Activated CD8-positive, alpha-beta memory T cell treated with anti-CD3 and anti-CD28 coated beads, Interleukin-2, amount 50 U/mL, for 1 hour (primary cell): ENCODE data around the gene RNLS.

Experiments used
- DNase-seq: peaks from one replicate; pipeline ENCODE4 v3.0.0-alpha.2; 2020; ENCODE audit errors: extremely low read depth

The RNLS gene

DNA sequence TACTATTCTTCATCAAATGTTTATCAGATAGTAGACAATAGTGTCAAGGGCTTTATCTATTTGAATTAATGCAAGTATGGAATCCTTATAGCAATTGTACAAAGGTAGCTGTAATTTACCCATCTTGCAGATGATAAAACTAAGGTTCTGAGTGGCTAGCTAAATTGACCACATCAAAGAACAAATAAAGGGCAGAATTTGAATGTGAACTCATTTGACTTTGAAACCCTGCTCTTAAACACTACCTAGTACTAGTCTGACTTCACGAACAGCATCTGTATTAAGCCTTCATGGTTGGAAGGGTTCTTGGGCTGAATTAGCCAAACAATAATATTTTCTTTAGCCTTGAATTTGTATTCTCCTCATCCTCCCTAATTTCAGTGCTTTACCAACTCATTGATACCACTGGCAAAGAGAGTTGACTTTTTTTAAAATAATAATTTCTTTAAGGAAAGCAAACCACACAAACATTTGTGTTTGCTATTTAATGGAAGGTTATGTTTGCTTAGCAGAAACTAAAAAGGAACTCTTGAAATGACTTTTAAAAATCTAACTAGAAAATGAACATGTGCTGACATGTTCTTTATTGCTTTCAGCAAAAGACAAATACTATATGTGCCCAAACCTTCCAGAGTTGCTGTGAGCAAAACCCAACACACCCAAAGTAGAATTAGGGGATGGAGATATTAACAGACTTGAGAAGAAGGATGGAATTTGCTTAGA is 322.6 kb downstream of the RNLS start:
- DNase-seq = no peak

DNA sequence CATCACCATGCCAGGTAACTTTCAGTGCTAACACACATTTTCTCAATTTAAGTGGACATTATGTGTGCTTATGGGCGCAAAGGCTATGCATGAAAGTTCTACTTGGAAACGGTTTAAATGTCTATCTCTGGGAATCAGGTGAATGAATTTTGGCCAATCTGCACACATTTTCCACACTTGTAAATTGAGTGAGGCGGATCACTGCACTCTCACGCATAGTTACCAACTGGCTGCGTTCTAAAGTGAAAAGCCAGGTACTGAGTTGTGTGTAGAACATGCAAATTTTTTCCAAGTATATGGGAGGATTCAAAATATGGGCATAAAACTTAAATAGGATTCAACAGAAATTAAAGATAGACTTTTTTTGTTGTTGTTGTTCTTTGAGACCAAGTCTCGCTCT is 323.7 kb downstream of the RNLS start:
- no peak for DNase-seq

DNA sequence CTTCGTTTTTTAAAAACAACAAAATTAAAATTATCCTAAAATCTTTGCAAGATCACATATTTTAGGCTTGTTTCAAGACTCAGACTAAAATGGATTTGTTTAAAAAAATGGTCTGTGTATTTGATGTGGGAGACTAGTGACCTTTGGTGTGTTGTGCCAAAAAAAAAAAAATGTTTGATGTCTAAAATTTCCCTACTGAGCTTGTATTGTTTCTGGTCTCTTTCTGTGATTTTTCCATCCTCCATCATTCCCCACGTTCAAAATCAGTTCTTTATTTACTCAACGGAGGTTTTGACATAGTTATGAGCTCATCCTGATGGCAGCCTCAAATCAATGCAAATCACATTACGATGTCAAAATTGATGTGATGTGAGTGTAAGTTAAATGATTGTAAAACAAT is 326.2 kb downstream of the RNLS start:
- DNase-seq = no peak

DNA sequence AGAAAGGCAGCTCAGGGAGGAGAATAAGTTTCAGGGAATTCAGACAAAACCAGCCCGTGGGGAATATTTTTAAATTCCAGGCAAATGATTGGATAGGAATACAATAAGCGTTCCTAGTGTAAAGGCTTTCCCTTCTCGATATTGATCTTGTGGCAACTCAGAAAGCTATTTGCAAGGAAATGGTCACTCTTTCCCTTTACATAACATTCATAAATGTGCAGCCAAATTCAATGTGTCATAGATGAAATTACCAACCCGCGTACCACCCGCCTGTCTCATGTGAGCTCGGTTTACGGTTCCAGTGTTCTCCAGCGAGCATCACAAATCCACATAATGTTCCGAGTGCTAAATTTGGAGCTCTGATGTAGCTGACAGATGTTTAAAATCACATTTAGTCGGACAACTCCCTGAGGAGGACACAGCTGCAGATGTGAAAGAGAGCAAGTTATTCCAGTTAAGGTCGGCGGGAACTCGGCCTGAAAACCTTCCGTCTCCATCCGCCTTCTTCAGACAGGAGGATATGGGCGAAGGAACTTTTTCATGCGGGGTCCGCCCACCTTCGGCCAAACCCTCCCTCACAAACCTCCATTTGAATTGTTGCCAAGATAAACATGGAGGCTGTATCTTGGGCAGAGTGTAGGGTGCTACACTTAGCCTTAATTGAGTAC is 327.0 kb downstream of the RNLS start:
- DNase-seq = no peak

DNA sequence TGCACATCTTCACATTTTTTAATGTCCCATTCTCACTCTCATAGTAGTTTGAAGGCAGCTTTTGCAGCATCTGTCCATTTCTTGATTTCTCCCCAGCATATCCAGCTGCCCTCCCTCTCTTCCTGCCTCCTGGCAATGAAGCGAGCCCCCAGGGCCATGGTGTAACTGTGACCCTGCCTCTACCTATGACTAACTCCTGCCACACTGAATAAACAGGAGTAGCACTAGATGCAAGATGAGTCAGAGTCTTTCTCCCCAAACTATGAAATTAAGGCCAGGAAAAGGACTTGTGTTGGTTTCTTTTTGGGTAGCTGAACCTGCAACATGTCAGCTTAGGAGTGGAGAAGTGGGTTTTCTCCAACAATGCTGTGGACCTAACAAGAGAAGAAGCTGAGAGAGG is 329.0 kb downstream of the RNLS start:
- no peak for DNase-seq

DNA sequence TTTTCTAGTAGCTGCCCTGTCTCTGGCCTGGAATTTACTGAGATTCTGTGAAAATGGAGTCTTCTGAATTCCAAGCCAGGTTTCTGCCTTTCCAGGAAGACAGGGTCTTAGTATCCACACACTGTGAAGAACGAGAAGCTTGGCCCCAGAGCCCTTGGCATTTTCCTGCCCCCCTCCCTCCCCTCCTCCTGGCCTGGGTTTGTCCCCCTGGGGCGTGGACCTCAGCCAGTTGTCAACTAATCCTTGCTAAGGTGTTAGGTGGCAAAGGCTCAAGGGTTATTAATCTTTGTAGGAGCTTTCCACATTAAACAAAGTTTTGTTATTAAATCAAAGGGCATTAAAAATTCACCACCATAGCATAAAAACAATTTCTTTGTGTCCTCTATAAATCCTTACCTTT is 329.5 kb downstream of the RNLS start:
- no peak for DNase-seq

DNA sequence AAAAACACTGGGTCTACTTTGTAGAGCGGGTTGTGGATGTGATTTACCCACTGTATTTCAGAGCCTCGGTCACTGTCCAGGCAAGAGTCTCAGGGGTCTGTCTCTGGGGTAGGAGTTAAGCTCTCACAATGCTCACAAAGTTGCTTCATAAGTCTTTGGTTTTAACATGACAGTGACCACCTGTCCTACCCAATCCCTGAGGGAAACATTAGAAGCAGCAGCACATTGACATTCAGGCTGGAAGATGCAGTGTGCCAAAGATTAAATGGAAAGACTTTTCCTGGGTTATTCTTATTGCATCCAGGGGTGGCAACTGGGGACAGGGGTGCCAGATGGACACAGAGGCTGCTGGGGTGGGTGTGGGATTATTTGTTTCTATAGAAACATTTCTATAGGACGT is 330.0 kb downstream of the RNLS start:
- no peak for DNase-seq

DNA sequence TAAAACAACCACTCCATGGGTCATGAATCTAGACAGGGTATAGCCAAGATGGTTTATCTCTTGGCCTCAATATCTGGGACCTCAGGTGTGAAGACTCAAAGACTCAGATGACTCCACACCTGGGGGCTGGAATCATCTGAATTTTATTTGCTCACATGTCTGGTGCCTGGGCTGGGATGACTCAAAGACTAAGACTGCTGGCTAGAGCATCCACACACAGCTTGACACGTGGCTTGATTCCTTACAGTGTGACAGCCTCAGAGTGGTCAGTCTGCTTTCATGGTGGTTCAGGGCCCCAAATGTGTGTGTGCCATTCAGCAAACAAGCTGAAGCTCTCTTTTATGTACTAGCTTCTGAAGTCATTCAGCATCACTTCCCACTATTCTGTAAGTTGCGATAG is 333.7 kb downstream of the RNLS start:
- no peak for DNase-seq

DNA sequence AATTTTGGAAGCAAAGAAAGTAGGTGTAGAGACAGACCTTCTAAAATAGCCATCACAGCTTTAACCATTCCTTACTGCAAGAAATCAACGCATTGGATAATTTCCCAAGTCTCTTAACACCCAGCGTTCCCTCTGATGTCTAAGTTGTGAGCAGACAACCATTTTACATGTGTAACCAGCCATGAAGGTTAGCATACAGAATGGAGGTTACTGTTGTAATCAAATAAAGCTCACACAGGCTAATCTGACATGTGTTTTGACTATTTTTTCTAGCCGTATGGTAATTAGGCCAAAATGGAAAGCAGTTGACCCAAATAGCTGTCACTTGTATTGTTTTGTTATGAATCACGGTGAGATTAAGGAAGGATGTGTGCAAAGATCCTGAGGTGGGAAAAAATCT is 336.4 kb downstream of the RNLS start:
- no peak for DNase-seq

DNA sequence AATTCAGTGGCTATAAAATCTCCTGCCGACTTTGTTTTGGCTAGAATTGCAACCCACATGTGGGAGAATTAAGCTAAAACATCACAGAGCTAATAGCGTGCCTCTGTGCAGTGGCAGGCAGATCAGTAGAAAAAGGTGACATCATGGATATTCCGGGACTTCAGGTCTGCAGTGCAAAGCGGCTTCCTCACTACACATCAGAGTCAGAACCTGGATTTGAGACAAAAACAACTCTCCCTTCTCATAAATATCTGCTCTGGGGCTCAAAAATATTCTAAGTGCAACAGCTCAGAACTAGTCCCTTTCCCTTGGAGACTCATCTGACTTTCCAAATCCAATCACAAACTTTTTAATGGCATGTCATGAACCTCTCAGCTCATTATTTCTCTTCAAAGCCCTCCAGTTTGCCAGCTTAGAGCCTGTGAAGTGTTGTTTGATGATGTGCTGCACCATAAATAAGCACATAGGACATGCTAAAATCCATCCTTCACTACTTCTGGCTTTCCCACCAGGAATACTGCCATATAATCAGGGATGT is 337.1 kb downstream of the RNLS start:
- no peak for DNase-seq

DNA sequence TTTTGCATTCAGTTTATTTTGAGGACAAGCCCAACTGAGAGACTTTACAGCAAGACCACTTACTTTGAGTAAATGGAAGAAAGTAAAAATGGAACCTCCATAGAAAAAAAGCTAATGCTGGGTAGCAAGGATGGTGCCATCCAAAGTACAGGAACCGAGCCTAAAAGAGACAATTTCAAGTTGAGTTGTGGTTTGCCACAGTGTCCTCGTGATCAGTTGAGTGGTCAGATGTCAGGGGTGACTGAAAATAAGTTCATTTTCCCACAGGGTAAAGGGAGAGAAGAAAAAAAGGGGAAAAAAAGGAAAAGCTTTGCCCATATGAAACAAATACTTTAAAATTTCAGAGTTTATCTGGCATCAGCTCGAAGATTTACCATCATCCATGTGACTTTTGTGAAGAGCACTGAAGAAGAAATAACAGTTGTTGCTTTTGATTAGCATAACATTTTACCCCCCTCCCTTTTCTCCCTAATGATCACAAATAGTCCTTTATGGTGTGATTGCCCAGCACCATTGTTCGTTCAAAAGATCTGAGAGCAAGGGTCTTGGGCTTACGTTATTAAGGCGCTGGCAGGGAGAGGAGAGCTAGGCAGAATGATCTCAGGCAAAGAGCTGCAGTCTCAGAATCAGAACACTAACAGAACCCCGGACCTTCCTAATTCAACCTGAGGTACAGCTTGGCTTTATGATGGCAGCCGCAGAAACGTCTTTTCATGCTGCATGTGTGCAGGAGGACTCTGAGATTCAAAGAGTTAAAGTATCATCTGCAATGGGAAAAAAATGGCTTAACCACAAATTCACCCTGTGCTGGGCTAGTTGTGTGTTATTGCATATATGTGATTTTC is 338.1 kb downstream of the RNLS start:
- no peak for DNase-seq

DNA sequence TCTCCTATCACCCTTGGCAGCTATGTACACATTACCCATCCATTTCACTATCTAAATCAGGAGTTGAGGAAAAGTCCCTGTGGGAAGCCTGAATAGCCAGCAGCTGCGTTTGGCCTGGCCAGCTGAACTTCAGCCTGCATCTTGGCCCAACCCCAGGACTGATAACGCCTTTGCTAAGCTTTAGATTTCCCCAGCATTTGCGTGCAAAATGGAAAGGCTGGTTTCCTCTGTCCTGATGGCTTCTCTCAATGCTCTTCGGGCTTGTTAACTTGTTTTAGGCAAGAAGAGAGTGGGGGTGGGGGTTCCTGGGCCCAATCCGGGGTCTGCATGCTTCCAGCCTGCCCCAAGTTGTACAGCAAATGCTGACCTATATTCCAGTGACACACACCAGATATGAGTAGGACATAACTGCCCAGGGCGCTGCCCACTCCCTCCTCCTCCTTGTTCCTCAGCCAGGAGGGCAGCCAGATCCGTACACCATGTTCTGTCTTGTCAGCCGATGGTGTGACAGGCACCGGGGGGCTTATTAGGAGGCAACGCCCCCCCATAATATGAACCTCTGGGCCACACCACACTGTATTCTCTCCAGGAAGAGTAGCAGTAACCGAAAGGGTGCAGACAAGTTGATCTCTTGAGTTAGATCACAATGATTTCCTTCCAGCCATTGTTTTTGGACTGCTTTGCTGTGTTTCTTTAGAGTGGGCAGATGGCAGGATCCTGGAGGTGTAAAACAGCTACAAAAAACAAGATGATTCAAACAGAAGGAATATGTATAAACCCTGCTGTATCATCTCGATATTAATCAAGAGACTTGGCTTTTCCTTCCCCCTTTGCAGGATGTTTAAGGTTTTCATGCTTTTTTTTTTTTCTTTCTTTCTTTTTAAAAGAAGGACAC is 339.0 kb downstream of the RNLS start:
- DNase-seq = no peak

DNA sequence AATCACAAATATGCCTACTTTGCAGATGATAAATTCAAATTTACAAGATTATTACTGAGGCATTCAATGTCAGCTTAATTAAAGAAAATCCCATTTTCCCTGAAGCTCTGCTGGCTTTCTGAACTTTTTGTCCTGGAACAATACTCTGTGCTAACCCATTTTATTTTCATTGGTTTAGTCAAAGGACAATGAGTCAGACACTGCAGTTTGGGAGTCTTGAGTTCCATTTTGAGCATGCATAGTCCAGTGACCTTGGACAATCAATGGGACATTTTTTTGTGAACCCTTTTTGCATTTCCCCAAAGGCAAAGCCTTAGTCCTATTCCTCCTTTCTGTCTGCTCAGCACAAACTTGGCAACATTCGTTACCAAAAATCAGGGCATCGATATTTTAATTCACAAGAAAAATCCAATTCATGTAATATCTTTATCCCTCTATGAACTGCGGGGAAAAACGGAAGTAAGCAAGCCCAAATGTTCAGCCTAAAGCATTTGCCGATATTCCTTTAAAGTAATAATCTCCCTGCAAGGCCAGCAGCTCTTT is 339.8 kb downstream of the RNLS start:
- no peak for DNase-seq

DNA sequence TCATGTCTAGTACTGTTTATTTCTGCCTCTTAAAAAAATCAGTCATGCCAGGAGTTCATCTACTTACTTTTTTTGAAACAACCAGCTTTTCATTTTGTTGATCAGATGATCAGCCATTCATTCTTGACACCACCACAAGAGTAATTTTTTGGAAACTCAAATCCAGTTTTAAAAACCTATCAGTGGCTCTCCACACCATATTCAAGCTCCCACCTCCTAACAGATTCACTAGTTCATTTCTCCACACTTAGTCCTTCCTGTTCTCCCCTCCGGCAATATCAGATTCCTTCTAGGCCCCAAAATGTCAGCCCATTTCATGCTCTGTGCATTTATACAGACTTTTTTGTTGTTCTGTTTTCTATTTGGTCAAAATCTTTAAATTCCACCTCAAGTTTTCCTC is 341.6 kb downstream of the RNLS start:
- no peak for DNase-seq

DNA sequence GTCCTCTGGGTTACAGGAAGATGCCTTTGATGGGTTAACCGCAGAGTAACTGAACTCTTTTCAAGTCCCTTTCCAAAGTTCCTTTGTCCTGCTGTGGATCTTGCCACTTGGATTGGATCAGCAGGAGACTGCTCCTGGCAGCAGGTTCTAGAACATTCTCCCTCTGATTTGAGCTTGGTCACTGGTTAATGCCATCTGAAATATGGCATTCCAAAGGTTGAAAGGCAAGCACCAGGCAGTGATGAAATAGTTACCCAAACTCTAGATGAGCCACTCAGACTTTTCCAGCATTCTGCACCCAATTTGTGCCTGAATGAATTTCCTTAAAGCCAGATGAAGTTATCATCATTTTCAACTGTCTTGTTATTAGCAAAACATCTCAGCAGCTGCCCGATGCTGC is 343.9 kb downstream of the RNLS start:
- no peak for DNase-seq

DNA sequence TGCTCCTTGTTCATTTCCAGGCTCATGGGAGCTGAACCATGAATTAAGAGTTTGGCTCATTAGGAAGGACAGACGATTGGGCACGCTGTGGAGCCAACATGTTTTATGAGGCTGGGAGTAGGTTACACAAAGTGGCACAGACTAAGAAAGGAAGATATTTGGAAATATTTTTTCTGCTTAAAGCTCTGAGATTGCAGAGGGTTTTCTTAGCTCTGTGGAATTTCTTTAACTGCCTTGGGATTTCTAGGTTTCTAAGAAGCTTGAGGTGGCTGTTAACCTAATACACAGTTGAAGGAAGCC is 344.6 kb downstream of the RNLS start:
- DNase-seq = no peak

DNA sequence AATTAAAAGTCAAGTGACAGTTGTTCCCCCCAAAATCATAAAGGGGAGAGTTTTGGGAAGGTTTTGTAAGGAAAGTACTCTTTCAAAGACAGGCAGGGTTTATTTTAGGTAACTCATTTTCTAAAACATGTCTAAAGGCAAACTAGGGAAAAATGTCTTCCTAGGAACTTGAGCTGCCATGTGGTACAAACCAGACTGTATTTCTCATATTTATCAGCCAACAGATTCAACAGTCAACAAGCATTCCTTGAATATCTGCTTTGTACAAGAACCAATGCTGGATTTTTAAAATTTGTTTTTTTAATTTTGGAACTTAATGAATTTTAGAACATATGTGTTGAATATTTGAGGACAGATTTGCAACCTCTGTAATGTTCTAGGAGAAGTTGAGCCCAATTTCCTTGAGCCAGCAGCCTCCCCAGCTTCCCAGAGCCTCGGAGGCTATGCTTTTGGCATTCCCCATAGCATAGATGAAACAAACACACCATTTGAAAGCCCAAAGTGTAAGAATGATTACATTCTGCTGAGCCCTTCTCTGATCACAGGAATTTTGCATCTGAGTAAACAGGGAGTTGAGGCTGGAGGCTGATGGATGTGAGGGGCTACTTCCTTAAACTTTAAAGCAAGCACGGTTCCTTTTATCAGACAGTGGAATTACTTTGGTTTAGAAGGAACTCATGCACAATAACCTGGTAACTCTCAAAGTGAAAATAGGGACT is 345.1 kb downstream of the RNLS start:
- DNase-seq = no peak

DNA sequence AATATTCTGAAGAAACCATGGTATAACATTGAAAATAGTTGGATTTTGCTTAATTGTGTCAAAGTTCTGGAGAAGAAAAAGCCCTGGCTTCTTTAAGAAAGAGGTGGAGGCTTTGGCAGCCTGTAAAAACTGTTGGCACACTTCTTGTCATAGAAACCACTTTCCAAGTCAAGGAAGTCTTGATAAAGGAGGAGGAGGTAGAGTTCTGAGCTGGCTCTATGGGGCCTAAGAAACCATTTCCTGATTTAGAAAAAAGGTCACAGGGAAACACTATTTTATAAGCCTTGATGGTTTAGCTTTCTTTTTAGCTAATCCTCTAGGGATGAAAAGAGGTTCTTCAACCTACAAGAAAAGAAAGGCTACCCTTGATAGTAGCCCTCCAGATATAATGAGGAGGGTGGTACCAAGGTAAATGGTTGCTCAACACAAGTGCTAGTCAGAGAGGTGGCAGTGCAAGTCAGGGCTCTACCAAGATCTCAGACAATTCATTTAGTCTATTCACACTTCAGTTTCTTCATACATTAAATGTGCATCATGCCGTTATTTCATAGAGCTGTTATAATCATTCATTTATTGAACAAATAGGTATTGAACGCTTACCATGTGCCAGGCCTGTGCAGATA is 346.9 kb downstream of the RNLS start:
- DNase-seq = no peak

DNA sequence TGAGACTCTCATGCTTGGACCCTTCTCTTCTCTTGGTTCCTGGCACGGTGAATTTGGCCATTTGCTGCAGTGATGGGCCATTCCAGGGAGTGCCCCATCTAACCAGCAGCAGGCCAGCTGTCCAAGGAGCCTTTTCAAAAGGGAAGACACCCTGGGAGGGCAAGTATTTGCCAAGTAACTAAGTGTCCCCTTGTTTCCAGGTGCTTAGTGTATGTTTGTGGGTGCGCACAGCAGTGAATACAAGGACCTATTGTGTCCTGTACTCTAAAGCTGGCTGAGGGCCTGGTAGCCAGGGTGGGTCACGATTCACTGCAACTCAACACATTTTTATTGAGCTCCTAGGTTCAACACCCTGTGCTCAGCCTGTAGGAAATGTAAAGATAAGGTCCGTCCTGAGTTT is 348.8 kb downstream of the RNLS start:
- DNase-seq = no peak

DNA sequence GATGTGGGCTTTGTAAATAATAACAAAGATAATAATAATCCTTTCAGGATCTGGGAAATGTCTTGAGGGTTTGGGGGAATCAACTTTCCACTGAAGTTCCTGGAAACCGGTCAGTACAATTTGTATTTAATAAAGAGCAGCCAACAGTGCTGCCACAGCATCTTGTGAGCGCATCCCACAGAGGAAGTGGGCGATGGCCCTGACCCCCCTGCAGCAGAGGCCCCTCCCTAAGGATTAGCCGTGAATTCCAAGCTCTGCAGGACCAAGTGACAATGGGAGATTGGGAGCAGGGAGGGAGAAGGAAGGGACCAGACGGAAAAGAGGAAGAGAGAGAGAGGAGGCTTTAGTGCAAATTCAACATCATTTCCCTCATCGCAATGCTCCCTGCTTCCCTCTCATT is 349.2 kb downstream of the RNLS start:
- DNase-seq = no peak
